NK-92 (cell line): Measurements from ENCODE around the gene TMEM212.
"Not testable (repeated sequence)": the region's sequence is repeated elsewhere in the genome, so short reads cannot be mapped to it uniquely, and the experiment has no call there.

Source experiments
- DNase-seq: peaks from one replicate; lab custom pipeline; 2025; ENCODE audit not compliant: unreplicated experiment; lab: John Stamatoyannopoulos, UW

Gene TMEM212

GRCh38 chr3:171851660-171852058 is 8.5 kb downstream of the TMEM212 start:
- DNase-seq = no peak

DNA sequence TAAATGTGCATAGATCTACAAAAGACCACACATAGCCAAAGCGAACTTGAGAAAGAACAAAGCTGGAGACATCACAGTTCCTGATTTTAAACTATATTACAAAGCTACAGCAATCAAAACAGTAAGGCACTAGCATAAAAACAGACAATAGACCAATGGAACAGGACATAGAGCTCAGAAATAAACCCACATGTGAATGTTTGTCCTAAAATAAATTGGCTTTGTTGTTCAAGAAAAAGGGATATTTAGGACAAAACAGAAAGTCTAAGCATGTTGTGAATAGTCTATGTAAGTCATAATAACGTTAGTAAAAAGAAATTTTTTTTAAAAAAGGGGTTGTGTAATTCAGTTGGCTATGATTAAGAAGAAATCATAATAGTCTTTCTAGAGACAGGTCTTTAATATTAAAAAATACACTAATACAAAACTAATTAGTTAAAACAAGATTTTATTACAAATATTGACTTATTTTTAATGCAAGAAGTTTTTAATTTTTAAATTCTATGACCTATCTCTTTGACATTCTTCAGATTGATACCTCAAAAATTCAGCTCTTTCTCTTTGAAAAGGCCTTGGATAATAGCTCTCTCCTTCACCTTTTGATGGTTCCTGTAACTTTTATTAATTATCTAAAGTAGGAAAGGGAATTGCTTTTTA is 11.6 kb downstream of the TMEM212 start:
- DNase-seq = no peak

DNA sequence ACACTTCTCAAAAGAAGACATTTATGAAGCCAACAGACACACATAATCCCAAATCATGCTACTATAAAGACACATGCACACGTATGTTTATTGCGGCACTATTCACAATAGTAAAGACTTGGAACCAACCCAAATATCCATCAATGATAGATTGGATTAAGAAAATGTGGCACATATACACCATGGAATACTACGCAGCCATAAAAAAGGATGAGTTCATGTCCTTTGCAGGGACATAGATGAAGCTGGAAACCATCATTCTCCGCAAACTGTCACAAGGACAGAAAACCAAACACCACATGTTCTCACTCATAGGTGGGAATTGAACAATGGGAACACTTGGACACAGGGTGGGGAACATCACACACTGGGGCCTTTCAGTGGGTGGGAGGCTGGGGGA is 15.6 kb downstream of the TMEM212 start:
- not testable (repeated sequence) for DNase-seq

DNA sequence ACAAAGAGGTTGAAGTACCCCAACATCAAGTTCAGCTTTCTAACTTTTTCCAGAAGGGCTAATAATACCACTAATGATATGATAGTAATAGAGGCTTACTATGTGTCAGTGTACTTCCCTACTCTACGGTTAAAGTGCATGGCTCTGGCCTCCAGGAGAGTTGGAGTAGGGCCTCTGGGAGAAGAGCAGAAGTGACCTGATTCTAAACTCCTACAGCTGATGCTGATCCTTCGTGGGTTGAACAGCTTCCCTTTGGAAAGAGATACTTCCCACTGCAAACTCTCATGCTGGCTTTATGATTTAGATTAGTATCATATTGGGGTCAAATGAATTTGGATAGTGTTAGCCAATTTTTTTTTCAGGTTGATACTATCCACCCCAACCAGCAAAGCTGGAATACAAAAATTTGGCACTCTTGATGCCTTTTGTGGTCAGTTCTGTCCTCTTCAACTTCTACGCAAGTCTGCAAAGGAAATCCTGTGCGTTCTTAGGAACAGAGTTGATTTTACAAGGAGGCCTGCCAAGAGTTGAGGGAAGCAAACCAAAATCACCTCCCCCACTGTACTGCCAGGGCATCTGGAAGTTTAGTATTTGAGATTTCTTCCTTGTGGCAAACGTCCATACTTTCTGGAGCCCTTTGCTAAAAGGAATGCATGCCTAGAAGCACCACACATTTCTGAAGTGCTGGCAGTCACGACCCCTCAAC is 17.8 kb downstream of the TMEM212 start:
- no peak for DNase-seq

DNA sequence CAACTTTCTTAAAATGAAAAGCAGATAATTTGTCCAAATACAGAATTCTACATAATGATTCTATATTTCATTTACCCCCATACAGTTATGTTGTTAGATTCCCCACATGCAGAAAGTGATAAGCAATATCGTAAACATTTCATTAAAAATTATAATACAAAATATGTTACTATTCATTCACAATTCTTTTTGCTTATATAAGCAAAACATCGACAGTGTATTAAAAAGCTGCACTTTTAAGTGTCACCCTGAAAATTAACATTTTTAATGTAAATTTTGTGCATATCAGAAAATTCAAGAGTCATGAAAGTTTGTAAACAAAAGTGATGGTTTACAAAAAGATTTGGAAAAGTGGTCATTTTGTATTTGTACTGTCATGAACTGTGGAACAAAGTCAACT is 19.2 kb downstream of the TMEM212 start:
- no peak for DNase-seq

- no peak for DNase-seq
Observed at GRCh38 chr3:171862993-171863521, 19.9 kb downstream of the TMEM212 start.

- DNase-seq = no peak
Observed at GRCh38 chr3:171863920-171864319, 20.8 kb downstream of the TMEM212 start.

DNA sequence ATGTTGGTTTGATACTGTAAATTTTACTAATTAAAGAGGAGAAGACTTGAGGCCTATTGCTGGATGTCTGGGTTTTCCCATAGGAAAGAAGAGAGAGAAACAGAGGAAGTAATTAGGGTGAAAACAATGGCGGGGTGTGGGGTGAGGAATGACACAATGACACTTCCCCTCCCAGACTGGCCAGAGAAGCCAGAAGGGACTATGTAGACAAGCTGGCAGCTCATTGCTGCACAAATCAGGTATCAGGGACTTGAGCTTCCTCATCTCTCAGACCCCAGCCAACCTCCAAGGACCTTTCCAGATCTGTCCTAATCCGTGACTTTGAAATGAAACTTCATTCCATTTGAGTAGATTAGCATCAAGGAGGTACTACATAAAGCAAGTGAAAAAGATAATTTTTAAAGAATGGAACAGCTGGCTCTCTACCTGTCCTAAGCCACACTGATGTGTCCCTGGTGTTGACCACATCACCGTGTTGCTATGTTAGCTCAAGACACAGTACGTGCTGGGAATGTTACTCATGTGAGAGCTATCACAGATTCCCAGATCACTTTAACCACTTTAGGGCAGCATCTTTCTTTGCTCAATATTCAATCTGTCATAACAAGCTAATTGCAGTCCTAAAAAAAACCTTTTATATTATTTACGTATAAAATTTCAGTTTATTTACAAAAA is 22.2 kb downstream of the TMEM212 start:
- DNase-seq = no peak

DNA sequence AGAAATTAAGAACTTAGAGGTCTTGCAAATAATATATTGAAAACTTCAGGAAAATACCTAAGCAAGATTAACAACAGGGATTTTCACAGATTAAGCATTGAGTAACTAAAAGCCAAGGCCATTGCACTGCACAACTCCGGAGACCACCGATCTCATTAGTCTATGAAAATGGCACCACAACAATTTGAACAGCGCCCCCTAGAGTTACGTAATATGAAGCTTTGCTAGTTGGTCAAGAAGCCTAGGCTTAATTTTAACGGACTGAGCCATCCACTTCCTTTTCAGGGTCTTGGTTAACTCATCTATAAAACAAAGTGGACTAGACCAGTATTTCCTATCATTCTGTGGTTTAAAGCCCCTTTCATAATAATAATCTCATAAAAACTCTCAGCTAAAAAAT is 24.8 kb downstream of the TMEM212 start:
- DNase-seq = no peak

DNA sequence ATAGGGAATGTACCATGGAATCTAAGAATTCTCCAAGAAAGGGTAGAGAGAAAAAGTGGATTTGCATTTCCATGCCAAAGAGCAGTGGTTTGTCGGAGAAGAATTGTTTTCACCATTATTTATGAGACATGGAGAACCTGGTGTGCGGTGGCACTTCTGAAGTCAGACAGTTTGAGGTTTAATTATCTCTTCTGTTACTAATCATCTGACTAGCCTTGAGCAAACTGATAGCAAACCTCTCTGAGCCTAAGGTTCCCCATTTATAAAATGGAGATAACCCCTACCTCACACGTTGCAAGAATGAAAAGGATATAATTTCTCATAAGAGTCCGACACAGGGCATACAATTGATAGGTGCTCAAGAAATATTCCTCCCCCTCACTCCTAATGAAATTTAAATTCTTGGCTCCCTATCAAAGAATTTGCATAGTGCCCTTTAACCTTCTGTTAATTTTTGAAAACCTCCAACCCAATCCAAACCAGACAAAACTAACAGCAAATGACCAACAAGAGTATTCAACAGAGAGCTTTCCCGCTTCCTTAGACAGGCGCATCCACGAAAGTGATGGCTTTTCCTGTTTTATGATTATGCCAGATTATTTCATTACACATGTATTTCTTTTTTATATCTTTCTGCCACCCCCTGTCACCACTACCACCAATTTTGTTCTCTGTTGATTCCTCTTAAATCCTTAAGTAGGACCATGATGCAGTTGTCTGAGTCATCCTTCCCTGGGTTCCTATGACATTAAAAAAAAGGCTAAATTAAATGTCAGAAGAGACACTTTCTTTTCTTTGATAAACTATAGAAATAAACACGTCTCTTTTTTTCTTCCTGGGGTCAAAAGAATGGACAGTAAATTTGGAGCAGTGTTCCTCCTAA is 28.5 kb downstream of the TMEM212 start:
- no peak for DNase-seq

DNA sequence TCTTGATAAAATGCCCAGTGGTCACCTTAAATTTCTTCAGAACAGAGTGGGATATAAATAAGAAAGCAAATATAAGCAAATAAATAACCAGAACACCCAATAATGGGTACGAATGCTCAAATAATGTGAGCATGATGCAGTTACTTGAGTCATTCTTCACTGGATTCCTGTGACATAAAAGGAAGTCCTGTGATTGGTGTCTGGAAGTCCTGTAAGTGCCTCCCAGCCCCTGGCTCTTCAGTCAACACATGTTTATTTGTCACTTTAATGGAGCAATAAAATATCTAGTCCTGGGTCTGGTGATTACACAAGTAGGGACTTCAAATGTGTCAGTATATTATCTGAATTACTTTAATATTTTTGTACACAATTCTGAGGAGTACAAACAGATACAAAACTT is 30.4 kb downstream of the TMEM212 start:
- no peak for DNase-seq

- DNase-seq = no peak
Observed at GRCh38 chr3:171874251-171874681, 31.1 kb downstream of the TMEM212 start.

GRCh38 chr3:171874879-171875278 is 31.7 kb downstream of the TMEM212 start:
- DNase-seq = no peak

DNA sequence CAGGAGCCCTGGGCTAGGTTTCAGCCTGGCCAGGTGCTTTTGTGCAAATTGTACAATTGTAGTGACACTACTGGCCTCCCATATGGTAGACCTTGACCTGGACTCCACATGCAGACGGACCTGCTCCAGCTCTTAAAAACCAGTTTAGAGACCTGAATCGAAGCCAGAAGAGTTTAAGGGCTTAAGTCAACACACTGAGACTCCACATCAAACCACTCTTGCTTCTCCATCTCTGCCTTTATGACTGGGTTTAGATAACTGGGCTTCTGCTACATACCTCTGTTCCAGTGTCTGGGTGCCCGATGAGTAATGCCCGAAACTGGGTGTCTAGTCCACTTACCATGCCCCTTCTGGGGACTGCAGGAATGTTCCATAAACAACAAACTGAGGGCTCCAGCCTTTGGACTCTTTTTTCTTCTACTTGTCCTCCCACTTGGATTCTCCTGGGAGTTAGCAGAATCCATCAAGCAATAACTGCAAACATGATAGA is 32.8 kb downstream of the TMEM212 start:
- DNase-seq = no peak

DNA sequence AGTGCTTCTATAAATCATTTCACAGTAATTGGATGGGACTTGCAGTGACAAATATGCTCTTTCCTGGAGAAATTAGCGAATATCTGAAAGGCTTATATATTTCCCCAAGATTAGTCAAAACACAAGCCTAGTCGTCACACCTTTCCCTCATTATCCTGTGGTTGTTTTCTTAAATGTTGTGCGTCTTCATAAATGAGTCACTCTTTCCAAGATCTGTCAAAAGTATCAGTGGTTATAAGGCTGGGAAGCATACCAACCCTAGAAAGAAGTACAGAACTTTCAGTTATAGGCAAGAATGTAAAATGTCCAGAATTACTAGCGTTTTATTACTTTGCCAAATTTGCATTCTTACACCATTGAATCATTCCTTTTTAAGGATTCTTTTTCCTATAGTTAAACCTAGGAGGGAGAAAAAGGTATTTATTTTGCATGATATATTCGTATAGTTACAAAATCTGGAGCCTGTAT is 33.6 kb downstream of the TMEM212 start:
- no peak for DNase-seq

- no peak for DNase-seq
Observed at GRCh38 chr3:171878461-171879225, 35.5 kb downstream of the TMEM212 start.

DNA sequence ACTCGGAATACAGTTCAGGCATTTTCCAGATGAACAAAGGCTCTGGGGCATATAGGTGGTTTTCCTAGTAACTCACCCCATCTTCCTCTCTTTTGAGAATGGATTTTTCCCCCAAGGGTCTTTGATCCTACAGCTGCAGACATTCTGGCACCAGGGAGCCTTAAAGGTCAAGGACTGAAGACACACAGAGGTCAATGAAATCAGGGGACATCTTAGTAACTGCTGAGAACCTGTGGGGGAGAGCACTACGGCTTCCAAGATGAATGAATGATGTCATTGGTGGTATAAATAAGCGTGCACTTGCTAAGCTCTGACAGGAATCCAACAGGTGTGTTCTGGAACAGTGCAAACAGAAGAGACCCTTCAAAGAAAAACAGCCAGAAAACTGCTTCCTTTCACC is 36.3 kb downstream of the TMEM212 start:
- DNase-seq = no peak

- no peak for DNase-seq
Observed at GRCh38 chr3:171880101-171880870, 37.1 kb downstream of the TMEM212 start.

DNA sequence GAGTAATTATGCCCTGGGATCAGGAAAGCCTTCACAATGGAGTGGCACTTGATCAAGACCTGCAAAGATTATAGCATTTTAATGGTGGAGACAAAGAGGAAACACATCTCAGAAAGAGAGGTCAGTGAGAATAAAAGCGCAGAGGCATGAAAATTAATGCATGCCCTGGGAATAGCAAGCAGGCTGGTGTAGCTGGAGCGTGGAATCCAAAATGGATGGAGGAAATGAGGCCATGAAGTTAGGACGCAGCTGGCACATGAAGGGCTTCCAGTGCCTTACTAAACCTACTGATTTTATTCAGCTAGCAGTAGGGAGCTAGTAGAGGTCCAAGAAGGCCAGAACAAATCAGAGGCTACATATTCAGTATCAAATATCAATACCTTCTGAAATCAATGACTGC is 38.1 kb downstream of the TMEM212 start:
- DNase-seq = no peak
